Activated naive CD8-positive, alpha-beta T cell treated with anti-CD3 and anti-CD28 coated beads, Interleukin-2, amount 50 U/mL, for 24 hours (primary cell): ENCODE results near the gene CHRNA9.

Experiments used
- ATAC-seq: fragments of 150-1000 bp; cut with Tn5 transposase; one replicate; pipeline ENCODE4 v1.10.0; 2021
- DNase-seq: peaks from one replicate; pipeline ENCODE4 v3.0.0; 2021
- H3K27ac Mint-ChIP-seq: one replicate; pipeline ENCODE4 v1.8.0; 2021; ENCODE audit warnings: mild to moderate bottlenecking, mixed read lengths
- H3K27me3 Mint-ChIP-seq: one replicate; pipeline ENCODE4 v1.8.0; 2021; ENCODE audit warnings: mixed read lengths
- H3K36me3 Mint-ChIP-seq: one replicate; pipeline ENCODE4 v1.8.0; 2021; ENCODE audit warnings: low read depth, mixed read lengths
- H3K4me1 Mint-ChIP-seq: one replicate; pipeline ENCODE4 v1.8.0; 2021; ENCODE audit warnings: mixed read lengths
- H3K4me3 Mint-ChIP-seq: one replicate; pipeline ENCODE4 v1.8.0; 2021; ENCODE audit warnings: mild to moderate bottlenecking, moderate library complexity, mixed read lengths
- H3K9me3 Mint-ChIP-seq: one replicate; pipeline ENCODE4 v1.8.0; 2021; ENCODE audit warnings: mixed read lengths

Gene CHRNA9

DNA sequence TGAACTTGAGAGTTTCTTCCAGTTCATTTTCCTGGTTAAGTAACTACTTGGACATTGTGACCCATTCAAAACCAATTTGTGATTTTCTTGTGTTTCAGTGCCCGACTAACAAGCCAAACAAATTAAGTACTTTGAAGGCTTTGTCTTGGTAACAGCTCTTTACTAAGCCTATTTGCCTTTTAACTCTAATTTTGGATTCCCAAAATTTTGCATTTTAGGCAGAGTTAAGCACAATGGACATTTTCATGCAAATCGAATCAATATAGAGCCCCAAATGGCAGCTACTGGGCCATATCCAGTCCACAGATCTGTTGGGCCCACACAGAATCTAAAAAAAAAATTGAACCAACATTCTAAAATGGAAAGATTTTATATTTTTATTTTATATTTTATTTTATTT is 31.4 kb upstream of the CHRNA9 start:
- no peak for DNase-seq
- Mint-ChIP-seq H3K27ac (peak overlapping the region; percentile 34), H3K36me3 (peaks cover 8% of the 10 kb centered on the region), H3K4me3 (no peak overlapping the region), H3K9me3 (peaks cover 8% of the 10 kb centered on the region), H3K4me1 (peaks cover 91% of the 10 kb centered on the region), H3K27me3 (no peaks in the 10 kb centered on the region)
- ATAC-seq = no peak

DNA sequence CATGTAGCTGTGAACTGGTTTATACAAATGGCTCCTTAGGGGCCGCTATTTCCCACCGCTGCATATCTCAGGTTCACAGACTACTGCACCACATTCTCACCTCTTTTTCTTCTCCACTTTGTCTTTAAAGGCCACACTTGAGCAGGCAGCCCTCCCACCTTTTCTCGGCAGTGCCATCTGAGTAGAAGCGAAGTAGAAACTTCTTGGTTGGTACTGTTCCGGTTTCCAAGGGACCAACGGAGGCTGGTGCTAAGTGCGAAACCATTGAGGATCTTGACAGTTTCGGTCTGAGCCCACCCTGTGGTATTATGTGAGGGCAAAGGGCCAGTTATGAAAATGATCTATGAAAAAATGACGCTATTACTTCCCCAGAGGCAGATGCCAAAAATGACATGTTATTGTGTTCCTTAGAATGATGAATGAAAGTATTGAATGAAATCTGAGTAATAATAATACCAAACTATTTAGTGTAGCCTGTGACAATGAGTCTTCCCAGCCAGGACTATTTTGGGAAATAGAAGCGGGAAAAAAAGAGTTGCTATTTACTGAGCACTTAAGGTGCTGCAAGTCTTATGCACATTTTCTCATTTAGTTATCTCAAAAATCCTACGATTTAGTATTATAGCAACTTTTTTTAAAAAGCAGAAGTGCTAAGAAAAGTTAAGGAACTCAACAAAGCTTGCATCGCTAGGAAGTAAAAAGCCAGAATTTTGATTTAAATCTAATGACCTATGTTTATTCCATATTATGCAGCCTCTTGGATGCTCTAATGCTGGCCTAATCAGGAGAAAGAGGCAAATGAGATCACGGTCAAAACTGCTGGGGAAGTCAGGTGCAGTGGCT is 29.6 kb upstream of the CHRNA9 start:
- peak overlapping the region; percentile 61 for H3K4me3 Mint-ChIP-seq
- H3K27me3 Mint-ChIP-seq = no peaks in the 10 kb centered on the region
- DNase-seq = peak; percentile 70
- peak overlapping the region; percentile 84 for H3K27ac Mint-ChIP-seq
- peak; percentile 80 for ATAC-seq
- peaks cover 8% of the 10 kb centered on the region for H3K9me3 Mint-ChIP-seq
- peaks cover 93% of the 10 kb centered on the region for H3K4me1 Mint-ChIP-seq
- peaks cover 8% of the 10 kb centered on the region for H3K36me3 Mint-ChIP-seq

DNA sequence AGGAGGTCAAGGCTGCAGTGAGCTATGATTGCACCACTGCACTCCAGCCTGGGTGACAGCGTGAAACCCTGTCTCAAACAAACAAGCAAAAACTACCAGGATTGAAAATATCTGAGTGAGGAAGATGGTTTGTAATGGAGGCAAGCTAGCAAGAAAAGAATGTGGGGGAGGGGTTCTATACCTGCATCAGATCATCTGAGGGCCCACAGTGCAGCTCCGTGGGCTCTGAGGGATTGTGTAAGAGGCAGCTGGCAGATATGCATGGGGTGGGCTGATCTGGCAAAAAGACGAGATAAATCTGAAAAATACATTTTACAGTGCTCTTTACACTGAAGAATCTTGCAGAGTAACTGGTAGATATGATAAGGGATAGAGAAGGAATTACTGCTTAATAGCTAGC is 28.9 kb upstream of the CHRNA9 start:
- Mint-ChIP-seq H3K9me3 (peaks cover 8% of the 10 kb centered on the region), H3K27me3 (no peaks in the 10 kb centered on the region), H3K4me3 (peak overlapping the region; percentile 61), H3K4me1 (peaks cover 93% of the 10 kb centered on the region), H3K27ac (peak overlapping the region; percentile 84), H3K36me3 (peaks cover 8% of the 10 kb centered on the region)
- ATAC-seq = no peak
- no peak for DNase-seq

DNA sequence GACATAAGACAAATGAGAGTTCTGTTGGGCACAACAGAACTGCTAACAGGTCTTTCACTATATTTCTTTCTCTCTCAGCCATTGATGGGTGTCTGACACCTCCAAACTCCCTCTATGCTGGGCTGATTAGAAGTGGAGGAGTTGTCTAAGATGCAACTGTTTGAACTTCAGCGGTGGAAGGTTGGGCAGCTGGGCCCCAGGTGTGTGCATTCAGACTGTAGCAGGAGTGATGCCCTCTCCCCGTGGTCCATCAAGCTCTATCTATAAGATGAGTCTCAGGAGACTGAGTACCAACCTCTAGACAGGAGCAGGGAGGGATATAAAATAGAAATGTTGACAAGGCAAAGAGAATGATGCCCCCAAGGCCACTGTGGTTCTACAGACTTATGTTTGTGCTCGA is 28.2 kb upstream of the CHRNA9 start:
- Mint-ChIP-seq H3K27me3 (no peaks in the 10 kb centered on the region), H3K36me3 (peaks cover 8% of the 10 kb centered on the region), H3K4me3 (peak overlapping the region; percentile 71), H3K27ac (peak overlapping the region; percentile 84), H3K9me3 (peaks cover 8% of the 10 kb centered on the region), H3K4me1 (peaks cover 93% of the 10 kb centered on the region)
- no peak for ATAC-seq
- no peak for DNase-seq

DNA sequence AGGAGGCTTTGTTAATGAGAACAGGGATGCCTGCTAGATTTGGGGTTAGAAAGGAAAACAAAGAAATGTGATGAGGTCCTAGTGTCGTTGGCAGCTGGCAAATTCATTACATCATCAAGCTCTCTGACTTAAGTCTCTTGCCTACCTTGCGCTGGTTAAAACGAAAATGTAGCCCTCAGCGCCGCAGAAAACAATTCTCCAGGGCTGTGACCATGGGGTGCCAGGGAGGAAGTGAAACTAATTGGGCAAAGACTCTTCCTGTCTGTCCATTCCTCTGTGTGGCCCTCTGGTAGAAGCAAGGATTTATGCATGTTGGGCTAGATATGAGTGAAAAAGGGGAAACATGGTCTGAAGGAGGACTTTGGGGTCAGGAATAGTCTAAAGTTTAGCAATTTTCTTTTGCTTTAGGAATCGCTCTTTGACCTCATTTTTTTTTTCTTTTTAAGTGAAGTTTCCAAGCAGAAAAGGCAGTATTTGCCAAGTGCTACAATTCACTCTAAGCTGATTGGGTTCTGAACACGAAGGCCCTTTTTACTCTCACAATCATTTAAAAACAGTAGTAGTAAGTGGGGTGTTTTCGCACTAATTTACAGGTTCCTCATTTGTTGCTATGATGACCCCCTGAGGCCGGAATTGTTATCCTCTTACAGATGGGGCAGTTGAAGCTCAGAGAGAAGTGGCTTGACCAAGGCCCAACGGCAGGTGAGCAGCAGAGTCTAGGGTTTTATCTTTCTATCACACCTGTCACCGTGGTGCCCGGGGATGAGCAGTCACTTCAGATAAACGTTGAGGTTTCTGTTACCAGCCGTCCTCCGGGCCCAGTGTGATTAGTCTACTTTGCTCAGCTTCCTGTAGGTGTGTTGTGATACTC is 27.3 kb upstream of the CHRNA9 start:
- peaks cover 93% of the 10 kb centered on the region for H3K4me1 Mint-ChIP-seq
- H3K36me3 Mint-ChIP-seq = peaks cover 6% of the 10 kb centered on the region
- H3K4me3 Mint-ChIP-seq = peak overlapping the region; percentile 71
- H3K27me3 Mint-ChIP-seq = no peaks in the 10 kb centered on the region
- H3K9me3 Mint-ChIP-seq = peaks cover 6% of the 10 kb centered on the region
- H3K27ac Mint-ChIP-seq = peak overlapping the region; percentile 84
- DNase-seq (peak; percentile 59), ATAC-seq (peak; percentile 23)

DNA sequence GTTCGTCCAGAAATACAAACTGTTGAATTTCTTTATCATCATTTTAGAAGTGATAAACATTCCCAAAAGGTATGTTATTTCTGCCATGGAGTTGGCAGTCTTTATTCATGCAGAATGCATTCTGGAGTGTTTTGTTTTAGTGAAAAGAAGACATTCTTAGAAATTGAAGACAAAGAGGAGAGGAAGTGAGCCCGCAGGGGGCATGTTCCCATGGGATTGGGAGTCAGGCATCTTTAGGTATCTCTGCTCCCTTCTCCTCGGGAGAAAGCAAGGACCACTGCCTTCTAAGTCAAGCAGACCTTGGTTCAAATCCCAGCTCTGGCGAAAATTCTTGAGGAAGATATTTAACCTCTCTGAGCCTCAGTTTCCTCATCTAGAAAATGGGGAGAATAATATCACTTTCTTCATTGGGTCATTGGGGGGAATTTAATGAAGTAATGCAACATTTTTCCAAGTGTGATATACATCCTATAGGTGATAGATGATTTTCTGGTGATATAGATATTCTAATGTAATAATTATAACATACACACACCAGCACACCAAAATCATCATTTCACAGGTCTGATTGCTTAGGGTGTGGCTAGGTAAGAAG is 26.5 kb upstream of the CHRNA9 start:
- Mint-ChIP-seq H3K36me3 (peaks cover 6% of the 10 kb centered on the region), H3K4me1 (peaks cover 96% of the 10 kb centered on the region), H3K9me3 (peaks cover 4% of the 10 kb centered on the region), H3K27ac (peak overlapping the region; percentile 84), H3K27me3 (no peaks in the 10 kb centered on the region), H3K4me3 (peak overlapping the region; percentile 71)
- DNase-seq = no peak
- ATAC-seq = no peak

DNA sequence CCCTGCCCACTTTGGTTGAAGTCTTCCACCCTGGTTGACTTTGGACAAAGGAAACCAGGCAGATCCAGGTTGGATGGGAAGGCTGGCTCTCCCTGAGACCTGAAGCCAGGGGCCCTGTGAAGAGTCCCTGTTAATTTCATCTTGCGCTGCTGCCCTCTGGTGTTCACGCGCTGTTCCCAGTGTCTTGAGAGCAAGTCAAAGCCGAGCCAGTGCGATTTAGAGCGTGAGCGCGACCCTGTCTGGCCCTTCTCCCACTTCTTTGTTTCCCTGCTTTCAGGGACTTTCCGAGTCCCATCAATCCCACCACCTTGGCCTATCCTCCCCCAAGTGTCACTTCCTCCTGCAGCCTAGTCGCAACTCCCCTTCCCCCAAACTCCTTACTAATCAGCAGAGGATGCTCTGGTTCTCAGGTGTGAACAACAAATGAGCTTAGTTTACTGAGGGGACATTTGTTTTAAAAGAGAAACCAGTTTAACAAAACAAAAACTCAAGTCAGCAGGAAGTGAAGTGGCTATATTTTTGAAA is 25.8 kb upstream of the CHRNA9 start:
- peaks cover 5% of the 10 kb centered on the region for H3K36me3 Mint-ChIP-seq
- H3K9me3 Mint-ChIP-seq = peaks cover 4% of the 10 kb centered on the region
- no peaks in the 10 kb centered on the region for H3K27me3 Mint-ChIP-seq
- peak overlapping the region; percentile 84 for H3K27ac Mint-ChIP-seq
- H3K4me3 Mint-ChIP-seq = peak overlapping the region; percentile 65
- peak; percentile 58 for ATAC-seq
- peaks cover 97% of the 10 kb centered on the region for H3K4me1 Mint-ChIP-seq
- peak; percentile 93 for DNase-seq

DNA sequence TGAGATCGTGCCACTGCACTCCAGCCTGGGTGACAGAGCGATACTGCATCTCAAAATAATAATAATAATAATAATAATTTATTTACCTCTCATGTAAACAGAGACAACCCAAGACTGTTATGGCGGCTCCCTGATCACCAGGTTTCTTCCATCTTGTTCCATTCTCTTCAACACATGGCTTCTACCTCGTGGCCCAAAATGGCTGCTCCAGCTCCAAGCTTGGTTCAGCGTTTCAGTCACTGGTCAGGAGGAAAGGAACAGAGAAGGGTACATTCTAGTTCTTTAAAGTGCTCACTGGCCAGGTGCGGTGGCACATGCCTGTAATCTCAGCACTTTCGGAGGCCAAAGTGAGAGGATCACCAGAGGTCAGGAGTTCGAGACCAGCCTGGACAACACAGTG is 24.9 kb upstream of the CHRNA9 start:
- ATAC-seq (no peak), DNase-seq (no peak)
- peaks cover 88% of the 10 kb centered on the region for H3K4me1 Mint-ChIP-seq
- no peaks in the 10 kb centered on the region for H3K9me3 Mint-ChIP-seq
- no peaks in the 10 kb centered on the region for H3K36me3 Mint-ChIP-seq
- H3K4me3 Mint-ChIP-seq = no peak overlapping the region
- H3K27me3 Mint-ChIP-seq = no peaks in the 10 kb centered on the region
- H3K27ac Mint-ChIP-seq = no peak overlapping the region

DNA sequence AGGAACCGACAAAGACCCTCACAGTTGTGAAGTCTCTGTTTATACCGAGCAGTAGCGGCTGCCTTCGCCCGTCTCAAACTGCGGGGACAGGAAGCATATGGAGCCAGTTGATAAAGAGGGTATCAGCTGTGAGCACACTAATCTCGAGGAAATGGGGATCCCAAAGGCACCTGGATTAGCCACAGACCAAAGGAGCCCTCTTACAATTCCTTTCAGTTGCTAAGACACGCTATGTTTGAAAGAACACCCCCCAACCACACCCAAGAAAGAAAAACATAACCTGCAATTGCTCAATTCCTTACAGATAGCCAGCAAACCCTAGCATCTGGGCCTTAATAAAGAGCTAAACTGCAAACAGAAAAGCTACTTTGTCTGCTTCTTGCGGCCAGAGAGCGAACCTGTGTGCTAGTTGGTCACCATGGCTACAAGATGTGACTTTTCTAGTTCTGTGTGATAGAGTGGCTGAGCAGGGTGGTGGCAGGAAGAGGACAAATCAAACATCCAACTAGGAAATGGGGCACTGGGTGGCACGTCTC is 23.3 kb upstream of the CHRNA9 start:
- peak overlapping the region; percentile 42 for H3K4me3 Mint-ChIP-seq
- DNase-seq (no peak), ATAC-seq (no peak)
- H3K36me3 Mint-ChIP-seq = no peaks in the 10 kb centered on the region
- no peaks in the 10 kb centered on the region for H3K9me3 Mint-ChIP-seq
- peaks cover 86% of the 10 kb centered on the region for H3K4me1 Mint-ChIP-seq
- H3K27me3 Mint-ChIP-seq = no peaks in the 10 kb centered on the region
- H3K27ac Mint-ChIP-seq = peak overlapping the region; percentile 77

DNA sequence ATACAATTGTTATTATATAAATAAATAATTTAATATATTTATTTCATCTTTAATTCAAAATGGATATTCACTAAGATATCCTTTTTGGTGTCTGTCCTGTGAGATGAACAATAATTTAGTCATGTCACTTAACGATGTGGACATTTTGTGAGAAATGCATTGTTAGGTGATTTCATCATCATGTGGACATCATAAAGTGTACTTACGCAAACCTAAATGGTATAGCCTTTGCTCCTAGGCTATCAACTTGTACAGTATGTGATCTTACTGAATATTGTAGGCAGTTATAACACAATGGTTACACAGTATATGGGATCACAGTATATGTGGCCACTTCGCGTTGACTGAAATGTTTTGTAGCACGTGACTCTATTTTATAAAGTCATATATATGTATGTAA is 20.2 kb upstream of the CHRNA9 start:
- no peak overlapping the region for H3K4me3 Mint-ChIP-seq
- no peaks in the 10 kb centered on the region for H3K36me3 Mint-ChIP-seq
- DNase-seq (no peak), ATAC-seq (no peak)
- no peak overlapping the region for H3K27ac Mint-ChIP-seq
- peaks cover 71% of the 10 kb centered on the region for H3K4me1 Mint-ChIP-seq
- H3K27me3 Mint-ChIP-seq = no peaks in the 10 kb centered on the region
- H3K9me3 Mint-ChIP-seq = no peaks in the 10 kb centered on the region

DNA sequence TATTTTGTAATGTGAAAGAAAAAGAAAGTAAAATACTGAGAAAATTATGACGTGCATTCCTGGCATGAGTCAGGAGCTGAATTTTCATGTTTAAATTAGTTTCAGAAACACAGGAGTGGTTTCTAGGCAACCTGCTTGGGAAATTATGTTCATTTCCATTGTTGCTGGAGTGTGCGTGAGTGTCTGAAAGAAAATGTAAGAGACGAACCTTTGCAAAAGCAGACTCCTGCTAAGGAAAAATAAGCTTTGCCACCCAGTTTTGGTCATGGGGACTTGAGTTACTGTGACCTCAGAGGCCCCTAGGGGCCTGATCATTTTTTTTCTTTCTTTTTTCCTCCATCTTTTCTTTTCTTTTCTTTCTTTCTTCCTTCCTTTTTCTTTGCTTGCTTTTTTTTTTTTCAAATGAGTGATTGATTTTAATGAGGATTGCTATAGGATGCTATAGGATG is 18.8 kb upstream of the CHRNA9 start:
- DNase-seq = no peak
- H3K27ac Mint-ChIP-seq = peak overlapping the region; percentile 97
- H3K9me3 Mint-ChIP-seq = no peaks in the 10 kb centered on the region
- ATAC-seq = peak; percentile 66
- H3K27me3 Mint-ChIP-seq = no peaks in the 10 kb centered on the region
- H3K36me3 Mint-ChIP-seq = no peaks in the 10 kb centered on the region
- H3K4me3 Mint-ChIP-seq = peak overlapping the region; percentile 80
- peaks cover 66% of the 10 kb centered on the region for H3K4me1 Mint-ChIP-seq

DNA sequence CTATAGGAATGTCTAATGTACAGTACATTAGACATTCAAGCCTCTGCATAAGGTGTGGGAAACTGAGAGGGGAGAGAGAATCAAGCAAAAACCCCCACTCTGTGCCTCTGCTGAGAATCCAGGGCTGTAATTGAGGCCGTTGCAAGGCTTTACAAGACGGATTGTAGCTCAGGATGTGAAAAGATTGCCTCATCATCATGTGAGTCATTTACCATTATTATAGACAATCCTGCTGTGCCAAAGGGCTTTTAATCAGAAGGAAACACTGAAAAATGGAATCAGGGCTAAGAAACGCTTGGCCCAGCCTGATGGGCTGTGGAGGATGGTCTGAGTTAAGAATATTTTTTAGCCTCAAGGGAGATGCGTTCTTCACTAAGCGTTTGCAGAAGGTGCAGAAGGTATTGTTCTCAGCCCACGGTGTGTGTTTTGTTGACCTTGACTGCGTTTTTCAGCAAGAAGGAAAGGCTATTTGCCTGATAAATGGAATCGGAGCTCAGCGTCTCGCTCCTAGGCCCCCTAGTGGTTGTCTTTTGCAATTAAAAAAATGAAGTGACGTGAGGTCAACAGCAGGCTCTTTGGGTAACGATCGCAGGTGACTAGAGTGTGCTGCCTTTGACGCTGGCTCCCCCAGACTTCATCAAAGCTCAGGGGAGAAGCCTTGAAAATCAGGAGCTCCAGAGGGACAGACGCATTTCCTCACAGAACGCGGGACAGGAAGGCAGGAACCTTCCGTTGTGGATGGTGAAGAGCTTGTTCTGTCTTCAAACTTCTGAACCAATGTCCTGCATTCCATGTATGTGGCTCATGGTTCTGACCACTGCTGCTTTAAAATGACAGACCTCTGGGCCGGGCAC is 18.1 kb upstream of the CHRNA9 start:
- Mint-ChIP-seq H3K9me3 (no peaks in the 10 kb centered on the region), H3K4me1 (peaks cover 66% of the 10 kb centered on the region), H3K27ac (peak overlapping the region; percentile 97), H3K27me3 (no peaks in the 10 kb centered on the region), H3K4me3 (peak overlapping the region; percentile 80), H3K36me3 (no peaks in the 10 kb centered on the region)
- ATAC-seq (peak; percentile 68), DNase-seq (peak; percentile 59)

DNA sequence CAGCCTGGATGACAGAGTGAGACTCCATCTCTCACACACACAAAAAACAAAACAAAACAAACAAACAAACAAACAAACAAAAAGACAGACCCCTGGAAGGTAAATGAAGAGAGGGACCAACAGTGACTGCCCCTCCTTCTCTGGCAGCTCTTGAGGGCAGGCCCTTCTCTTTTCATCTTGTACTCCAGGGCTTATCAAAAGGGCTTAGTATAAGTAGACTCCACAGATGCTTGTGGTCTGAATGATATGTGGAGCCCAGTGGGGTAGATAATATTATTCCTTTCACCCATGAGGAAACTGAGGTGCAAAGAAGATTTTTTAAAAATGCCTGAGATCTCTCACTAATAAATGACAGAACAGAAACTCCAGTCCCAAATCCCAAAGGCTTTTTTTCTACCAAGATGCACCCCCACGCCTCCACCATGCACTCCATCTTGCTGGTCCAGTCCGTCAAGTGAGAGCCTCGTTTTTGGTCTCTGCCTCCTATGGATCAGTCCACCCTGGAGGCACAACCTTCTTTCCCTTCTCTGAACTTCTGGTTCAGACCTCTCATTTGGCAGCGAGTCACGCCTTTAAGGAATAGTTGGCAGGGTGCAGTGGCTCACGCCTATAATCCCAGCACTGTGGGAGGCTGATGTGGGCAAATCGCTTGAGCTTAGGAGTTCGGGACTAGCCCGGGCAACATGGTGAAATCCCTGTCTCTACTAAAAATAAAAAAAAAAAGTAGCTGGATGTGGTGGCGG is 17.0 kb upstream of the CHRNA9 start:
- Mint-ChIP-seq H3K4me3 (peak overlapping the region; percentile 22), H3K36me3 (no peaks in the 10 kb centered on the region), H3K4me1 (peaks cover 63% of the 10 kb centered on the region), H3K9me3 (no peaks in the 10 kb centered on the region), H3K27ac (peak overlapping the region; percentile 38), H3K27me3 (no peaks in the 10 kb centered on the region)
- no peak for ATAC-seq
- no peak for DNase-seq
